Neutrophil (primary cell): ENCODE results near the gene ZCCHC13.
"Not testable (repeated sequence)": the region's sequence is repeated elsewhere in the genome, so short reads cannot be mapped to it uniquely, and the experiment has no call there.

Source experiments
- H3K27ac ChIP-seq: fragments of 200-600 bp; sonication (generic); 2 replicates; pipeline ENCODE4 v1.5.1; 2016; ENCODE audit warnings: mild to moderate bottlenecking, moderate library complexity
- H3K27me3 ChIP-seq: fragments of 200-600 bp; sonication (generic); 2 replicates; pipeline ENCODE4 v1.6.0; 2016; ENCODE audit warnings: mild to moderate bottlenecking
- H3K36me3 ChIP-seq: fragments of 200-600 bp; sonication (generic); 2 replicates; pipeline ENCODE4 v1.5.1; 2017
- H3K4me1 ChIP-seq, 2 experiments: fragments of 200-600 bp in 1 of 2; sonication (generic) in 1 of 2; 1 replicate in 1 of 2; 2 replicates in 1 of 2; pipeline versions ENCODE4 v1.5.1 to v1.6.1; 2013 to 2016; ENCODE audit warnings: low read depth in 1 of 2, low read length in 1 of 2, mild to moderate bottlenecking in 1 of 2, moderate library complexity in 1 of 2; ENCODE audit not compliant: control insufficient read depth in 1 of 2, insufficient read depth in 1 of 2
- H3K4me3 ChIP-seq, 2 experiments: fragments of 200-600 bp in 1 of 2; sonication (generic) in 1 of 2; 1 replicate in 1 of 2; 2 replicates in 1 of 2; pipeline ENCODE4 v1.5.1; 2013 to 2016; ENCODE audit warnings: low read depth in 1 of 2, low read length in 1 of 2, mild to moderate bottlenecking in 1 of 2, moderate library complexity in 1 of 2
- H3K9me3 ChIP-seq: fragments of 200-600 bp; sonication (generic); 2 replicates; pipeline ENCODE4 v1.5.1; 2016
- TF ChIP-seq, protein P1 (sequence below): fragments of 200-600 bp; sonication (generic); IDR thresholded peaks from 2 replicates; pipeline ENCODE4 v1.5.1; 2016; ENCODE audit warnings: antibody characterized with exemption

ZCCHC13 gene

DNA sequence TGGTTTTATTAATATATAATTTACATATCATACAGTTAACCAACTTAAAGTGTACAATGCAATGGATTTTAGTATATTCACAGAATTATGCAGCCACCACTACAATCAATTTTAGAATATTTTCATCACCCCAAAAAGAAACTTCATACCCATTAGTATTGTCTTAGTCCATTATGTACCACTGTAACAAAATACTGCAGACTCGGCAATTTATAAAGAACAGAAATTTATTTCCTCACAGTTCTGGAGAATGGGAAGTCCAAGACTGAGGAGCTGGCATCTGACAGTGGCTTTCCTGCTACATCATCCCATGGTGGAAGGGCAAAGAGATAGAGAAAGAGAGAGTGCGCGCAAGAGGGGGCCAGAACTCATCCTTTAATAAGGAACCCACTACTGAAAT, 8.9 kb upstream of the ZCCHC13 start:
- Histone ChIP-seq H3K9me3 (no peaks in the 10 kb centered on the region), H3K27ac (no peak overlapping the region), H3K4me3 (no peak overlapping the region), H3K36me3 (no peaks in the 10 kb centered on the region), H3K4me1 (peaks cover under 1 to 15% of the 10 kb centered on the region in 2 experiments), H3K27me3 (no peaks in the 10 kb centered on the region)
- TF ChIP-seq, protein P1, sequence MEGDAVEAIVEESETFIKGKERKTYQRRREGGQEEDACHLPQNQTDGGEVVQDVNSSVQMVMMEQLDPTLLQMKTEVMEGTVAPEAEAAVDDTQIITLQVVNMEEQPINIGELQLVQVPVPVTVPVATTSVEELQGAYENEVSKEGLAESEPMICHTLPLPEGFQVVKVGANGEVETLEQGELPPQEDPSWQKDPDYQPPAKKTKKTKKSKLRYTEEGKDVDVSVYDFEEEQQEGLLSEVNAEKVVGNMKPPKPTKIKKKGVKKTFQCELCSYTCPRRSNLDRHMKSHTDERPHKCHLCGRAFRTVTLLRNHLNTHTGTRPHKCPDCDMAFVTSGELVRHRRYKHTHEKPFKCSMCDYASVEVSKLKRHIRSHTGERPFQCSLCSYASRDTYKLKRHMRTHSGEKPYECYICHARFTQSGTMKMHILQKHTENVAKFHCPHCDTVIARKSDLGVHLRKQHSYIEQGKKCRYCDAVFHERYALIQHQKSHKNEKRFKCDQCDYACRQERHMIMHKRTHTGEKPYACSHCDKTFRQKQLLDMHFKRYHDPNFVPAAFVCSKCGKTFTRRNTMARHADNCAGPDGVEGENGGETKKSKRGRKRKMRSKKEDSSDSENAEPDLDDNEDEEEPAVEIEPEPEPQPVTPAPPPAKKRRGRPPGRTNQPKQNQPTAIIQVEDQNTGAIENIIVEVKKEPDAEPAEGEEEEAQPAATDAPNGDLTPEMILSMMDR, result no peak

DNA sequence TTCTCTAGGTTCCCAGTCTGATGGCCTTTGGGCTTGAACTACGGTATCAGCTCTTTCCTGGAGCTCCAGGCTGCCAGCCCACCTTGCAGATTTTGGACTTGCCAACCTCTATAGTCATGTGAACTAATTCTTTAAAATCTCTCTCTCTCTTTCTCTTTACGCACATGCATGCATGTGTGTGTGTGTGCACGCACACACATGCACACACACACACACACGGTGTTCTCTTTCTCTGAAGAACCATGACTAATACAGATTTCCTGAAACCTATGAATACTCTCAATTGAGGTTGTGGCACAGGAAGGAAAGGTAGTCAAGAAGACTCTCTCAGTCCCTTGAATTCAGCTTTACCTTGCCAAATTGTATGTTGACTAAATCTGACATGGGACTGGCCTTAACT, 6.2 kb upstream of the ZCCHC13 start:
- Histone ChIP-seq H3K9me3 (no peaks in the 10 kb centered on the region), H3K4me3 (no peak overlapping the region), H3K4me1 (peaks cover 0 to 5% of the 10 kb centered on the region in 2 experiments), H3K36me3 (no peaks in the 10 kb centered on the region), H3K27me3 (no peaks in the 10 kb centered on the region), H3K27ac (no peak overlapping the region)
- TF ChIP-seq, protein P1, result no peak

DNA sequence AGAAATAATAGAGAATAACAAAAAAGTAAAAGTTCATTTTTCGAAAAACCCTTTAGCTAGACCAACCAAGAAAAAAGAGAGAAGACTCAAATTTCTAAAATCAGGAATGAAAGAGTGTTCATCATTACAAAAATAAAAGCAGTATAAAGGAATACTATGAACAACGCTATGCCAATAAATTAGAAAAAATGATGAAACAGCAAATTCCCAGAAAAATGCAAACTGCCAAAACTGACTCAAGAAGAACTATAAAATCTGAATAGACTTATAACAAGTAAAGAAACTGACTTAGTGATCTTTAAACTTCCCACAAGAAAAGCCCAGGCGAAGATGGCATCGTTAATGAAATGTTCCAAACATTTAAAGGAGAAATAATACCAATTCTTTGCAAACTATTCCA, 3.1 kb upstream of the ZCCHC13 start:
- no peaks in the 10 kb centered on the region for H3K27me3 ChIP-seq
- H3K36me3 ChIP-seq, result no peaks in the 10 kb centered on the region
- H3K9me3 ChIP-seq, result no peaks in the 10 kb centered on the region
- H3K27ac ChIP-seq, result no peak overlapping the region
- no peaks in the 10 kb centered on the region for H3K4me1 ChIP-seq
- no peak overlapping the region for H3K4me3 ChIP-seq
- TF ChIP-seq, protein P1, result no peak

DNA sequence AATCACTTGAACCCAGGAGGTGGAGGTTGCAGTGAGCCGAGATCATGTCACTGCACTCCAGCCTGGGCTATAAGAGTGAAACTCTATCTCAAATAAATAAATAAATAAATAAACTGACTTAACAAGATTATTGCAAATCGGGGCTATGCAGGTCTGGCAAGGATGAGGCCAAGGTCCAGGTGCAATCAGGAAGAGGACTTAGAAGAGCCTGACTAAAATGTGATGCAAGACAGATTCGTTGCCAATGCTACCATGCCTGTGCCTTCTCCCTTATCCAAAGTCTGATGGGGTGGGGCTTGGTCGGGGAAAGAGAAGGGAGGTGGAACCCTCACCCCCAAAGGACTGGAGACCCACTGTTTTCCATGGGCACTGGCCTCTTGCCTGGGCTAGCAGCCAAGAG, 14.7 kb downstream of the ZCCHC13 start:
- no peaks in the 10 kb centered on the region for H3K36me3 ChIP-seq
- no peaks in the 10 kb centered on the region for H3K9me3 ChIP-seq
- TF ChIP-seq, protein P1, result no peak
- H3K4me1 ChIP-seq, result no peaks in the 10 kb centered on the region
- no peak overlapping the region for H3K4me3 ChIP-seq
- no peaks in the 10 kb centered on the region for H3K27me3 ChIP-seq
- no peak overlapping the region for H3K27ac ChIP-seq

DNA sequence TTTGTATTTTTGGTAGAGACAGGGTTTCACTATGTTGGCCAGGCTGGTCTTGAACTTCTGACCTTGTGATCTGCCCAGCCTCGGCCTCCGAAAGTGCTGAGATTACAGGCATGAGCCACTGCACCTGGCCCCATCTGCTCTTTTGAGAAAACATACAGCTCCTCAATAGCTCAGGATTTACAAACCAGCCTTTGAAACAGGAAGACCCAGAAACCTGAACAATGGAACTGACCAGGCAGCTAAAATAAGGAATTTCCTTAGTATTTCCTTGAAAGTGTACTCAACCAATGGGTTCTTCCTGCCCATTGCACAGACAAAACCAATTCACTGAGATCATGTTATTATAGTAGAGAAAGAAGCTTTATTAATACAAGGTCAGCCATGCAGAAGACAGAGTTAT, 15.3 kb downstream of the ZCCHC13 start:
- not testable (repeated sequence) for H3K4me1 ChIP-seq, H3K27ac ChIP-seq, H3K36me3 ChIP-seq, H3K27me3 ChIP-seq, H3K4me3 ChIP-seq, H3K9me3 ChIP-seq

DNA sequence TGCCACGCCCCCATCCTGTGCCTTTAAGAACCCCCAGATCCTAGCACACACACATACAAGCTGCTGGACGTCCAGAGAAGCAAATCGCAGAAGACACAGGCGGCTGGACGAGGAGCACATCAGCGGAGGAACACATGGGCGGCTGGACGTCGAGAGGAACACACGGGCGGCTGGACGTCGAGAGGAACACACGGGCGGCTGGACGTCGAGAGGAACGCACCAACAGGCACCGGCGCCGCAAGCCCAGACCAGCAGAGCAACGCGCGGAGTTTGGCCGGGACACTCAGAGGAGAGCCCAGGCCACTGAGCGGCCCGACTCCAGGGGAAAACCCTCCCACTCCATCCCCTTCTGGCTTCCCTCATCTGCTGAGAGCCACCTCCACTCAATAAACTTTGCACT, 17.2 kb downstream of the ZCCHC13 start:
- H3K9me3 ChIP-seq, result no peaks in the 10 kb centered on the region
- TF ChIP-seq, protein P1, result no peak
- no peak overlapping the region for H3K27ac ChIP-seq
- no peak overlapping the region for H3K4me3 ChIP-seq
- no peaks in the 10 kb centered on the region for H3K27me3 ChIP-seq
- no peaks in the 10 kb centered on the region for H3K36me3 ChIP-seq
- H3K4me1 ChIP-seq, result no peaks in the 10 kb centered on the region
